G401 (cell line): ENCODE results near the gene FBXW10B. TPM values are rescaled to one million over a fixed set of nuclear protein-coding genes. Genes with fewer than 3 reads are reported as not detected.
A peak's percentile ranks its signal among the peaks of the same experiment; 100 is the strongest.
"Not testable (repeated sequence)": the region's sequence is repeated elsewhere in the genome, so short reads cannot be mapped to it uniquely, and the experiment has no call there.

Experiments used
- DNase-seq: peaks from one replicate; pipeline ENCODE4 v3.0.0-alpha.2; 2015; ENCODE audit warnings: low spot score
- in situ Hi-C: cut with HindIII; loops from 2 replicates; pipeline ENCODE4 v1.10.0; 2016; ENCODE audit warnings: low sequenced_read_pairs, mixed read lengths
- total RNA-seq: library from RNA; depleted of rRNA; stranded (reverse); fragments of >200 nt; shearing (Covaris generic); gene quantifications from 2 replicates; pipeline ENCODE4 v1.2.3, GENCODE V29; 2014

The FBXW10B gene
- total RNA-seq, 1 experiment from 2014 or later: not detected

GRCh38 chr17:15642505-15643251, 23.2 kb upstream of the FBXW10B start:
- in situ Hi-C loops, DNase-seq: not testable (repeated sequence)

DNA sequence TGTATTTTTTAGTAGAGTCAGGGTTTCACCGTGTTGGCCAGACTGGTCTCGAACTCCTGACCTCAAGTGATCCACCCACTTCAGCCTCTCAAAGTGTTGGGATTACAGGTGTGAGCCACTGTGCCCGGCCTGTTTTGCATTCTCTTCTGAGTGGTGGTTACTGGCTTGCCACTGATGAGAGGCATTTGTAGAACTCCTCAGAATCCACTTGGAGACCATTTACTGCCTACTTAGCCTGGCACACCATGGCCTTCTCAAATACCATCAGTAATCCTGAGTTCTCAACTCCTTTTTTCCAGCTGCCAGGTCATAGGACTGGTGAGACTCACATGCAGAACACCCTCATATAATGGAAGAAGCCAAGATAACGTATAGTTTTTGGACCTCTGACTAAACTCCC, 22.5 kb upstream of the FBXW10B start:
- DNase-seq, in situ Hi-C loops: not testable (repeated sequence)

DNA sequence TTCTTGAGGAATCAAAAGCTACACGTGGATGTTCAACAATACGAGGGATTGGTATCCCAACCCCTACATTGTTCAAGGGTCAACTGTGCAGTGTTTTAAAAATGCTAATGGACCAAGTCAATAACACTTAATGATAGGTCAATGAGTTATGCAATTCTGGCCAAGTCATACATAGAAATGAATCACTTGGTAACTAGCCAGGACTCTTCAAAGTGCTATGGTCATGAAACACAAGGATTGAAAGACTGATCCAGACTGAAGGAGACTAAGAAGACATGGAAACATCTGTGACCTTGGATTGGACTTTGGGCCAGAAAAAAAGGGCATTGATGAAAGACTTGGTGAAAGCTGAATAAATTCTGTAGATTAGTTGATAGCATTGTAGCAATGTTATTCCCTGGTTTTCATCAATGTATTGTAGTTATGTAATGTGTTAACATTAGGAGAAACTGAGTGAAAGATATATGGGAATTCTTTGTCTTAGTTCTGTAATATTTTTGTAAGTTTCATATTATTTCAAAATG, 11.5 kb upstream of the FBXW10B start:
- in situ Hi-C loops, DNase-seq: not testable (repeated sequence)

- in situ Hi-C loops, DNase-seq: not testable (repeated sequence)
Observed at GRCh38 chr17:15629991-15630390, 10.5 kb upstream of the FBXW10B start.

DNA sequence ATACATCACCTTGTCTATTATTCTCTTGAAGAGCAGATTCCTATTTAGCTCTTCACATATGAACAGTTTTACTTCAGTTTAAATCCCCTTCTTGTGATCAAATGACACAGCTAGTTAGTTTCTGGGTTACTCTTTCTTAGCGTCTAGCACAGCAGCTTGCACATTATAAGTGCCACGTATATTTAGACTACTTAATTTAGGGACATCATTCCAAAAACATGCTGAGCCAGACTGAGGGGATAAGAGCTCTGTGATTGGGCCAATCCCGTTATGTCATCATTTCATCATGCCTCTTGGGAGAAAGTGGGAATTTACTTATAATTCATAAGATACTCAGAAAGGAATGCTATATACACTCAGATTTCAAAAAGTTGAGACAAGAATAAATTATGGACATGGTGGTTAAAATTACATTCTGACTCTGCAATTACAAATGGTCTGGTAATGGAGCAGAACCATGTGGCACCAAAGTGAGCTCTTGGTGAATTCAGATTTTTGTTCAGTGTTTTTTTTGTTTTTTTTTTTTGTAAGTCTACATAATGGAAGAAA, 4.2 kb upstream of the FBXW10B start:
- peak; percentile 56 for DNase-seq
- in situ Hi-C loops: not testable (repeated sequence)

DNA sequence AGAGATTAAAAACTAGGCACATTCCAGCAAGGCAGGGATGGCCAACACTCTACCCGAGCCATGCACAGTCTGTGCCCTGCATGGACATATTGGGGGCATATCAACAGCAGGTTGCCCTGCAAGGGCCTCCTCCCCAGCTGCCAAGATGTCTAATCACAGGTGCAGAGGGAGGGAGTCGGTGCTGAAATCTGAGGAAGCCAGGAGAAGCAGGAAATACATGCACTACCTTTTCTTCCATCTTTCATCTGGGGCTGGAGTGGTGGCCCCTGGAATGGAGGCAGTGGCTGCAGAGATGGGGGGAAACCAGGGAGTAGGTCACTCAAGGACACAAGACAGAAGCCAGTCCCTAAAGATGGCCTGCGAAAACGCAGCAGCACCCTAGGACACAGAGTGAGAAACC, 3.8 kb upstream of the FBXW10B start:
- in situ Hi-C loops: not testable (repeated sequence)
- peak; percentile 83 for DNase-seq

DNA sequence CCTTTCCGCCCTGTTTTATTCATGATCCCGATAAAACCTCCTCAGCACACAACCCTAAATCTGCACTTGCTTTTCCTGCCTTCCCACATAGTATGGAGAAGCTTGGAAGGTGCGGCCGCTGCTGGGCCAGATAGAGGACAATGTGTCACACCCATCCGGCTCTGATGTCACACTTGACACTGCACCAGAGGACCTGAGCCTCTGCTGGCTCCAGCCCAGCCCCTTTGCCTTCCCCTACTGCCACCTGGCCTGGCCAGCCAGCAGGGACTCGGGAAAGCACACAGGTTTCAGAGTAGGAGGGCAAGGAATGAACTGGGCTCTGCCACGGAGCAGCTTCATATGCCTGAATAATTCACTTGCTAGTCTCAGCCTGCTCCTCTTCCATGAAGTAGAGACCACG, 2.6 kb upstream of the FBXW10B start:
- in situ Hi-C loops: not testable (repeated sequence)
- DNase-seq: peak; percentile 80

GRCh38 chr17:15616828-15617227, 2.7 kb downstream of the FBXW10B start:
- DNase-seq, in situ Hi-C loops: not testable (repeated sequence)

GRCh38 chr17:15615850-15616249, 3.7 kb downstream of the FBXW10B start:
- in situ Hi-C loops: not testable (repeated sequence)

GRCh38 chr17:15613111-15613510, 6.4 kb downstream of the FBXW10B start:
- in situ Hi-C loops, DNase-seq: not testable (repeated sequence)

More at GRCh38 chr17:15615850-15616249, 3.7 kb downstream of the FBXW10B start:
- DNase-seq: not testable (repeated sequence)

DNA sequence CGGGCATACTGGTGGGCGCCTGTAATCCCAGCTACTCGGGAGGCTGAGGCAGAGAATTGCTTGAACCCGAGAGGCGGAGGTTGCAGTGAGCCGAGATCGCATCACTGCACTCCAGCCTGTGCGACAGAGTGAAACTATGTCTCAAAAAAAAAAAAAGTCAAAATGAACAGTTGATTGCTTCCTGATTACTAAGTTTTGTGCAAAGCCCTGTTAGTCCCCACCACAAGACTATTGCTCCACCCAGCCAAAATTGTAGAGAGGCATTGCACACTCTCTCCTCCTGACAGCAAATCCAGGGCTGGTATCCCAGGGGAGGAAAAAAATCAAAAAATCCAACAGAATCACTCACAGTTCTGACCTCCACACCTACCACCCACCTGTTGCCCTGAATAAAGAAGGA, 26.5 kb downstream of the FBXW10B start:
- in situ Hi-C loops, DNase-seq: not testable (repeated sequence)

DNA sequence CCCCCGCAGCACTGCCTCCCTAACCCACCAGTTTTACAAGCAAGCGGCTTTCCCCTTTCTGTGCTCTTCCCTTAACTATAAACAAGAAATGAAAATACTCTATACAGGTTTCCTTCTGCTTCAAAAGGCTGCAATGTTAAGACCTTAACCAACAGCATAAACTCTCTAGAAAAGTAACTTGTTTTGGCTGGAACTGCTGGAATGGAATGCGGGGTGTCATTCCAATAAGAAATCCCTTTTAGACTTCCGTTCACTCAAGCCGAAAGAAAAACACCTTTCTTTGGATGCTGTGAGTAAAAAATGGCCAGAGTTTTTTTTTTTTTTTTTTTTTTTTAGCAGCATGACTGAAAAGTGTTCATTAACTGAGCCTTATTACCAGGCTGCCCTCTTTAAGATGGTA, 27.5 kb downstream of the FBXW10B start:
- DNase-seq, in situ Hi-C loops: not testable (repeated sequence)

- in situ Hi-C loops, DNase-seq: not testable (repeated sequence)
Observed at GRCh38 chr17:15590844-15591243, 28.7 kb downstream of the FBXW10B start.

GRCh38 chr17:15589544-15590536, 29.7 kb downstream of the FBXW10B start:
- in situ Hi-C loops, DNase-seq: not testable (repeated sequence)

GRCh38 chr17:15588017-15588416, 31.5 kb downstream of the FBXW10B start:
- in situ Hi-C loops, DNase-seq: not testable (repeated sequence)

GRCh38 chr17:15583313-15583712, 36.2 kb downstream of the FBXW10B start:
- in situ Hi-C loops, DNase-seq: not testable (repeated sequence)

DNA sequence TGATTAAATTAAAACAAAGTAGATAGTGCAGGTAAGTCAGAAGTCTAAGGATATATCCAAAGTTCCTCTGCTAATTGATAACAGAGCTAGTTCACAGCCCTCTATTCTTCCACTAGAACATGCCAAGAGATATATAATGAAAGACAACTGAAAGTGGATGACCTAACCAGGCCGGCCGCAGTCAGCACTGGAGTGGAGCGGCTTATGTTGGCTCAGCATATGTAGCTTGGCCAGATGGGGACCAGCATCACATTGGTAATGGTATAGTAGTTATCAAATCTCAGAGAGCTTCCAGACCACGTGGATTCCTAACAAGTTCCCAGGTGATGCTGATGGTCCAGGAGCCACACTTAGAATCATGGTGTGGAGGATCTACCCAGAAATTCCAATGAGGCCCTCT, 38.0 kb downstream of the FBXW10B start:
- in situ Hi-C loops, DNase-seq: not testable (repeated sequence)

GRCh38 chr17:15576848-15577247, 42.7 kb downstream of the FBXW10B start:
- DNase-seq, in situ Hi-C loops: not testable (repeated sequence)

GRCh38 chr17:15574660-15575059, 44.8 kb downstream of the FBXW10B start:
- DNase-seq, in situ Hi-C loops: not testable (repeated sequence)
